Measurements from ENCODE around the gene PMEPA1. TPM values are rescaled to one million over a fixed set of nuclear protein-coding genes. Genes with fewer than 3 reads are reported as not detected.

The PMEPA1 gene
- total and polyA plus RNA-seq, 7 experiments from 2014 or later: 0.44 to 10.0 (median 8.7) TPM

- ChIA-PET CTCF (interaction anchor here (0.5 to 1.4 kb wide), 2 partner anchors 36 to 62 kb away, joined by 3 to 4 read pairs; no protein-coding TSS in a partner anchor), POLR2A (interaction anchor here (1.3 to 1.7 kb wide), 2 partner anchors 10 to 19 kb away, joined by 6 read pairs; no protein-coding TSS in a partner anchor)
- H3K4me3 Mint-ChIP-seq: no peak overlapping the region
- Histone ChIP-seq H3K27ac (ENCODE audit: low read depth, low read length) (no peak overlapping the region), H3K36me3 (ENCODE audit: control insufficient read depth in 2 of 3, insufficient read depth in 3 of 3, low read length in 3 of 3) (peaks cover 0 to 10% (median 0%) of the 10 kb centered on the region in 3 experiments), H3K27me3 (ENCODE audit: control insufficient read depth in 2 of 2, insufficient read depth in 2 of 2, low read length in 2 of 2) (no peaks in the 10 kb centered on the region), H3K4me1 (ENCODE audit: control insufficient read depth in 2 of 2, insufficient read depth in 2 of 2, low read length in 2 of 2) (no peaks in the 10 kb centered on the region), H3K4me3 (ENCODE audit: low read length) (no peak overlapping the region), H3K9me3 (ENCODE audit: control insufficient read depth in 2 of 3, low read length in 3 of 3) (no peaks in the 10 kb centered on the region)
- DNase-seq (no peak), ATAC-seq (no peak)
- peaks cover 2 to 12% (median 10%) of the 10 kb centered on the region in 5 donors for H3K36me3 Mint-ChIP-seq
- intact Hi-C loops (cut with micrococcal nuclease): no loop called here
- H3K27me3 Mint-ChIP-seq: peaks cover 0 to 43% (median 0%) of the 10 kb centered on the region in 5 donors
- peaks cover 0 to 4% (median under 1%) of the 10 kb centered on the region in 7 donors for H3K4me1 Mint-ChIP-seq
- peaks cover 0 to 18% (median 9%) of the 10 kb centered on the region in 11 donors for H3K9me3 Mint-ChIP-seq
- no peak overlapping the region for H3K27ac Mint-ChIP-seq
These were observed 60.8 kb downstream of the PMEPA1 start for GRCh38 chr20:57648878-57649616.

DNA sequence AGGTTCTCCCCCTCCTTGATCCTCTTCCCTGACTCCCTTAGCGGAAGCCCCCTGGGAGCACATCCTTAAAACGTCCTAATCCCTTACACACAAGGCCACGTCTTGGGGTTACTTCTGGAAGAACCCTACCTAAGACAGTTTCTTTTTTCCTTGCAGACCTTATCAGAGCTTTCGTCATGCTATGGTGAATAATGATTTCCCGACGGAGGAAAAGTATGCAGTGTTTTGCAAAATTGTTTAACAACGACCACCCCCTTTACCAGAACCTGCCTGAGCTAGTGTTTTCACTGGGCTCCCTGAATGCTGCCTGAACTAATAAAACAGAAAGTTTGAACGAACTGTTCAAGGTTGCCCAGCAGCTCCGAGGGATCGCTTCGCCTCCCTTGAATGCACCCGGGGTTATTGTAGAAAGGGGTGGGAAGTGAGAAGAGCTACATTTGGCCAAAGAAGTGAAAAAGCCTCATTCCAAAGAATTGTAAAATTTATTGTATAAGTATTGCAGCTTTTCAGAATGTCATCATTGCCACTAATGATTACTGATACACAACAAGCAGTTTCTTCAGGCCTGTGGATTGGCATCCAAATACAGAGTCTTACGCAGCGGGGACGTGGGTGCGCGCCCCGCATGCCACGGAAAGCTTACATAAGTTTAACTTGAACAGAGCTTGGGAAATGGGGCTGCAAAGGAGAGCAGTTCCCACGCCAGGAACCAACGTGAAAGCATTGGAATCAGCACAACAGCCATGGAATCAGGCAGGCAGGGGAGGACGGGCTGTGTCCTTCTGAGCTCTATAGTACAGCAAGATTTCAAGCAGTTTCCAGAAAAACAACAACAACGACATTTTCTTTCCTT is 61.7 kb downstream of the PMEPA1 start:
- Histone ChIP-seq H3K27me3 (ENCODE audit: control insufficient read depth in 2 of 2, insufficient read depth in 2 of 2, low read length in 2 of 2) (no peaks in the 10 kb centered on the region), H3K27ac (ENCODE audit: low read depth, low read length) (no peak overlapping the region), H3K4me1 (ENCODE audit: control insufficient read depth in 2 of 2, insufficient read depth in 2 of 2, low read length in 2 of 2) (no peaks in the 10 kb centered on the region), H3K4me3 (ENCODE audit: low read length) (no peak overlapping the region), H3K9me3 (ENCODE audit: control insufficient read depth in 2 of 3, low read length in 3 of 3) (no peaks in the 10 kb centered on the region), H3K36me3 (ENCODE audit: control insufficient read depth in 2 of 3, insufficient read depth in 3 of 3, low read length in 3 of 3) (peaks cover 0 to 10% (median 0%) of the 10 kb centered on the region in 3 experiments)
- POLR2A ChIA-PET: interaction anchor here (0.6 to 1.7 kb wide), 3 partner anchors 9 to 30 kb away, joined by 4 to 6 read pairs (median 6); no protein-coding TSS in a partner anchor
- Mint-ChIP-seq H3K36me3 (peaks cover 2 to 14% (median 12%) of the 10 kb centered on the region in 5 donors), H3K9me3 (peaks cover 0 to 25% (median 13%) of the 10 kb centered on the region in 11 donors), H3K4me3 (no peak overlapping the region), H3K27me3 (peaks cover 0 to 52% (median 0%) of the 10 kb centered on the region in 5 donors), H3K4me1 (peaks cover 0 to 2% (median 0%) of the 10 kb centered on the region in 7 donors), H3K27ac (no peak overlapping the region)
- CTCF ChIA-PET: interaction anchor here (1.2 kb wide), 1 partner anchor 27 kb away, joined by 6 read pairs; the partner anchor contains the start of gene ZBP1
- ATAC-seq (no peak), DNase-seq (peak in 1 of 9 donors; percentile 12)
- intact Hi-C loops (cut with micrococcal nuclease): no loop called here

GRCh38 chr20:57647006-57647932 is 62.5 kb downstream of the PMEPA1 start:
- no peak overlapping the region for H3K27ac Mint-ChIP-seq
- CTCF ChIA-PET: interaction anchor here (1.2 kb wide), 1 partner anchor 27 kb away, joined by 6 read pairs; the partner anchor contains the start of gene ZBP1
- H3K4me1 Mint-ChIP-seq: peaks cover 0 to 2% (median 0%) of the 10 kb centered on the region in 7 donors
- Histone ChIP-seq H3K9me3 (ENCODE audit: control insufficient read depth in 2 of 3, low read length in 3 of 3) (no peaks in the 10 kb centered on the region), H3K27me3 (ENCODE audit: control insufficient read depth in 2 of 2, insufficient read depth in 2 of 2, low read length in 2 of 2) (no peaks in the 10 kb centered on the region), H3K27ac (ENCODE audit: low read depth, low read length) (no peak overlapping the region), H3K36me3 (ENCODE audit: control insufficient read depth in 2 of 3, insufficient read depth in 3 of 3, low read length in 3 of 3) (peaks cover 0 to 6% (median 0%) of the 10 kb centered on the region in 3 experiments), H3K4me1 (ENCODE audit: control insufficient read depth in 2 of 2, insufficient read depth in 2 of 2, low read length in 2 of 2) (no peaks in the 10 kb centered on the region), H3K4me3 (ENCODE audit: low read length) (no peak overlapping the region)
- no peak overlapping the region for H3K4me3 Mint-ChIP-seq
- peaks cover 0 to 61% (median 0%) of the 10 kb centered on the region in 5 donors for H3K27me3 Mint-ChIP-seq
- DNase-seq (peak in 1 of 9 donors; percentile 8), ATAC-seq (no peak)
- peaks cover 2 to 16% (median 12%) of the 10 kb centered on the region in 5 donors for H3K36me3 Mint-ChIP-seq
- POLR2A ChIA-PET: interaction anchor here (0.6 to 1.7 kb wide), 3 partner anchors 8 to 29 kb away, joined by 4 to 6 read pairs (median 6); no protein-coding TSS in a partner anchor
- intact Hi-C loops (cut with micrococcal nuclease): no loop called here
- H3K9me3 Mint-ChIP-seq: peaks cover 0 to 29% (median 17%) of the 10 kb centered on the region in 11 donors

GRCh38 chr20:57638895-57639236 is 70.9 kb downstream of the PMEPA1 start:
- Mint-ChIP-seq H3K36me3 (peaks cover 11 to 30% (median 20%) of the 10 kb centered on the region in 5 donors), H3K4me3 (no peak overlapping the region), H3K27me3 (peaks cover 0 to 90% (median 0%) of the 10 kb centered on the region in 5 donors), H3K9me3 (peaks cover 9 to 54% (median 33%) of the 10 kb centered on the region in 11 donors), H3K4me1 (peaks cover 8 to 17% (median 12%) of the 10 kb centered on the region in 7 donors), H3K27ac (no peak overlapping the region)
- no peak overlapping the region for H3K27ac ChIP-seq (ENCODE audit: low read depth, low read length)
- ATAC-seq (no peak), DNase-seq (no peak)
- no peaks in the 10 kb centered on the region for H3K27me3 ChIP-seq (ENCODE audit: control insufficient read depth in 2 of 2, insufficient read depth in 2 of 2, low read length in 2 of 2)
- H3K4me1 ChIP-seq (ENCODE audit: control insufficient read depth in 2 of 2, insufficient read depth in 2 of 2, low read length in 2 of 2): peaks cover 0 to 9% of the 10 kb centered on the region in 2 donors
- no peak overlapping the region for H3K4me3 ChIP-seq (ENCODE audit: low read length)
- intact Hi-C loops (cut with micrococcal nuclease): no loop called here
- peaks cover 0 to 12% (median 0%) of the 10 kb centered on the region in 3 experiments for H3K9me3 ChIP-seq (ENCODE audit: control insufficient read depth in 2 of 3, low read length in 3 of 3)
- no peaks in the 10 kb centered on the region for H3K36me3 ChIP-seq (ENCODE audit: control insufficient read depth in 2 of 3, insufficient read depth in 3 of 3, low read length in 3 of 3)
- ChIA-PET CTCF (no interaction called here), POLR2A (interaction anchor here (1.1 kb wide), 1 partner anchor 18 kb away, joined by 5 read pairs; no protein-coding TSS in a partner anchor)

DNA sequence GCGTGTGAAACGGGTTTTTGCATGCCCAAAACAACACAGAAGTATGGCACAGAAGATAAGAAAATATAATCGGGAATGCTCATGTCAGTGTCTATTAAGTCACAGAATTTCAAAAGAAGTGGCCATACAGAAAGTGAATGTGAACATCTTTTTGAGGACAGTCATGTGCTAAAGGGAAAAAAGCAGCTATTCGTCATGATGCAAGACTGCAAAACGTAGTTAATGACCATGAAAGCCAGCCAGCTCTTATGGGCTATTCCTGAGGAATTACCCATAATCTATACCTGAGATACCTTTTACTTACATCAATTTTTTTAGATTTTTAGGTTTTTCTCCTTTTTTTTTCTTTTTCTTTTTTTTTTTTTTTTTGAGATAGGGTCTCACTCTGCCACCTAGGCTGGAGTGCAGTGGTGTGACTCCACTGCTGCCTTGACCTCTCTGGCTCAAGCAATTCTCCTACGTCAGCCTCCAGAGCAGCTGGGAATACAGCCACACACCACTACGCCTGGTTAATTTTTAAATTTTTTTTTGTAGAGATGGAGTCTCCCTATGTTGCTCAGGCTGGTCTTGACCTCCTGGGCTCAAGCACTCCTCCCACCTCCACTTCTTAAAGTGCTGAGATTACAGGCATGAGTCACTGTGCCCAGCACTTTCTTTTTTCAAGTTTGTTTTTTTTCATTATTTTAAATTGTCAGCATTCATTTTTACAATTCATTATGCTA is 71.5 kb downstream of the PMEPA1 start:
- ATAC-seq (no peak), DNase-seq (no peak)
- Histone ChIP-seq H3K27me3 (ENCODE audit: control insufficient read depth in 2 of 2, insufficient read depth in 2 of 2, low read length in 2 of 2) (no peaks in the 10 kb centered on the region), H3K36me3 (ENCODE audit: control insufficient read depth in 2 of 3, insufficient read depth in 3 of 3, low read length in 3 of 3) (no peaks in the 10 kb centered on the region), H3K27ac (ENCODE audit: low read depth, low read length) (no peak overlapping the region), H3K4me1 (ENCODE audit: control insufficient read depth in 2 of 2, insufficient read depth in 2 of 2, low read length in 2 of 2) (peaks cover 4 to 12% of the 10 kb centered on the region in 2 donors), H3K9me3 (ENCODE audit: control insufficient read depth in 2 of 3, low read length in 3 of 3) (peaks cover 0 to 12% (median 0%) of the 10 kb centered on the region in 3 experiments), H3K4me3 (ENCODE audit: low read length) (no peak overlapping the region)
- no peak overlapping the region for H3K4me3 Mint-ChIP-seq
- intact Hi-C loops (cut with micrococcal nuclease): no loop called here
- peaks cover 11 to 30% (median 20%) of the 10 kb centered on the region in 5 donors for H3K36me3 Mint-ChIP-seq
- no peak overlapping the region for H3K27ac Mint-ChIP-seq
- ChIA-PET POLR2A (no interaction called here), CTCF (interaction anchor here (1.0 to 1.1 kb wide), 2 partner anchors 8 to 16 kb away, joined by 3 to 4 read pairs; no protein-coding TSS in a partner anchor)
- H3K4me1 Mint-ChIP-seq: peaks cover 12 to 21% (median 17%) of the 10 kb centered on the region in 7 donors
- peaks cover 9 to 51% (median 31%) of the 10 kb centered on the region in 11 donors for H3K9me3 Mint-ChIP-seq
- H3K27me3 Mint-ChIP-seq: peaks cover 0 to 88% (median 0%) of the 10 kb centered on the region in 5 donors

Data from naive thymus-derived CD4-positive, alpha-beta T cell (primary cell).